HCT116 (cell line): ENCODE data around the gene RABL6.
A peak's percentile ranks its signal among the peaks of the same experiment; 100 is the strongest.

Experiments
- ATF3 ChIP-seq: IDR thresholded peaks from 2 replicates; pipeline ENCODE4 v1.6.1; 2012
- CTCF ChIP-seq, 3 experiments: fragments of 200-600 bp in 1 of 3; sonication (generic) in 1 of 3; IDR thresholded peaks in 2 of 3; conservative IDR thresholded peaks in 1 of 3; 2 replicates each; pipeline ENCODE4 v1.5.1; 2012 to 2017; ENCODE audit warnings: low read depth in 2 of 3, low read length in 2 of 3, antibody characterized with exemption in 1 of 3, borderline replicate concordance in 1 of 3, control low read depth in 1 of 3, mild to moderate bottlenecking in 1 of 3, mixed read lengths in 1 of 3, mixed run types in 1 of 3, moderate library complexity in 1 of 3; ENCODE audit not compliant: insufficient read depth in 1 of 3
- EZH2 ChIP-seq: fragments of 200-600 bp; sonication (generic); IDR thresholded peaks from 2 replicates; pipeline ENCODE4 v1.6.1; 2017; ENCODE audit warnings: antibody characterized with exemption, mixed run types
- FOSL1 ChIP-seq: IDR thresholded peaks from 2 replicates; pipeline ENCODE4 v1.6.1; 2012; ENCODE audit warnings: low read depth
- JUND ChIP-seq: IDR thresholded peaks from 2 replicates; pipeline ENCODE4 v1.6.1; 2012
- MAX ChIP-seq: IDR thresholded peaks from 2 replicates; pipeline ENCODE4 v1.6.1; 2012
- POLR2A ChIP-seq: IDR thresholded peaks from 2 replicates; pipeline ENCODE4 v1.7.0; 2011; ENCODE audit warnings: borderline replicate concordance; ENCODE audit not compliant: insufficient read depth, insufficient read length; ENCODE audit errors: extremely low read depth
- POLR2AphosphoS5 ChIP-seq: IDR thresholded peaks from 2 replicates; pipeline ENCODE4 v1.6.1; 2011; ENCODE audit warnings: mild to moderate bottlenecking, low read depth, low read length, moderate library complexity
- REST ChIP-seq: IDR thresholded peaks from 2 replicates; pipeline ENCODE4 v1.6.1; 2012; ENCODE audit warnings: low read depth
- TCF7L2 ChIP-seq: IDR thresholded peaks from 2 replicates; pipeline ENCODE4 v1.7.0; 2011; ENCODE audit warnings: borderline replicate concordance, inconsistent platforms; ENCODE audit not compliant: insufficient read depth, insufficient read length; ENCODE audit errors: extremely low read depth
- YY1 ChIP-seq: IDR thresholded peaks from 2 replicates; pipeline ENCODE4 v1.6.1; 2011; ENCODE audit warnings: low read length, low read depth, moderate library complexity, mild to moderate bottlenecking; ENCODE audit not compliant: insufficient replicate concordance; ENCODE audit errors: extremely low read depth
- ZFX ChIP-seq: fragments of 450-650 bp; IDR thresholded peaks from 2 replicates; pipeline ENCODE4 v1.6.1; 2017
- ZNF274 ChIP-seq: fragments of 200-500 bp; sonication (Bioruptor generic); IDR thresholded peaks from 2 replicates; pipeline ENCODE4 v1.6.1; 2014; ENCODE audit warnings: mild to moderate bottlenecking, low read depth, low read length, inconsistent platforms

- TF ChIP-seq YY1, result no peak
- TF ChIP-seq CTCF (IDR thresholded peaks at IDR 0.05 in 2 of 3, conservative IDR thresholded peaks at IDR 0.05 in 1 of 3; ENCODE audit: borderline replicate concordance in 1 of 3, insufficient read depth in 1 of 3, low read depth in 2 of 3, low read length in 2 of 3), result no peak
- 0 out of 2 replicates have a peak, but pooled peaks have one; percentile 7 for TF ChIP-seq POLR2AphosphoS5
- TF ChIP-seq POLR2A, result no peak
- TF ChIP-seq JUND, result no peak
- no peak for TF ChIP-seq REST
- no peak for TF ChIP-seq FOSL1
- TF ChIP-seq TCF7L2, result no peak
- TF ChIP-seq ATF3, result no peak
- TF ChIP-seq MAX, result no peak
- no peak for TF ChIP-seq EZH2
- no peak for TF ChIP-seq ZNF274
- TF ChIP-seq ZFX, result no peak
These were observed 52.8 kb downstream of the RABL6 start for GRCh38 chr9:136860529-136860928.
